Thyroid gland (tissue), 4 donors: ENCODE measurements around the gene ADAMTSL1.

Experiments used
- CTCF ChIP-seq, 6 experiments: fragments of 200-600 bp in 3 of 6; fragments of 450-650 bp in 3 of 6; sonication (generic) in 3 of 6; IDR thresholded peaks; one replicate each; pipeline ENCODE4 v1.5.1; 2016 to 2019; ENCODE audit warnings: antibody characterized with exemption in 6 of 6, mild to moderate bottlenecking in 2 of 6, inconsistent platforms in 1 of 6, moderate library complexity in 1 of 6
- POLR2A ChIP-seq, 2 donors: fragments of 450-650 bp; IDR thresholded peaks; one replicate each; pipeline ENCODE4 v1.6.1; 2017; ENCODE audit warnings: antibody characterized with exemption in 2 of 2, mild to moderate bottlenecking in 2 of 2, moderate library complexity in 1 of 2

- TF ChIP-seq CTCF (IDR thresholded peaks at IDR 0.05) (no peak), POLR2A (IDR thresholded peaks at IDR 0.05) (no peak)
Observed at GRCh38 chr9:18488886-18489285, 14.9 kb downstream of the ADAMTSL1 start.
